Omental fat pad (tissue), 4 donors: ENCODE data around the gene PHKB. TPM values are rescaled to one million over a fixed set of nuclear protein-coding genes. Genes with fewer than 3 reads are reported as not detected.
A peak's percentile ranks its signal among the peaks of the same experiment; 100 is the strongest.

Source experiments
- ATAC-seq: fragments of 150-250 bp; one replicate; pipeline ENCODE4 v1.9.1; 2016; ENCODE audit warnings: mild to moderate bottlenecking, moderate library complexity; ENCODE audit not compliant: low FRiP score
- DNase-seq: peaks from one replicate; pipeline ENCODE4 v3.0.0-alpha.2; 2019; ENCODE audit warnings: low spot score
- CTCF ChIP-seq, 3 donors: fragments of 450-650 bp; IDR thresholded peaks; one replicate each; pipeline ENCODE4 v1.5.1; 2016 to 2017; ENCODE audit warnings: antibody characterized with exemption in 3 of 3, mild to moderate bottlenecking in 3 of 3, moderate library complexity in 2 of 3
- total RNA-seq, 4 donors: library from RNA; depleted of rRNA; stranded (reverse); fragments of >200 nt; gene quantifications; one replicate each; pipeline ENCODE4 v1.1.0, GENCODE V29; 2016

The PHKB gene
- total RNA-seq, 4 donors from 2014 or later = 55.1 to 112 (median 66.4) TPM

DNA sequence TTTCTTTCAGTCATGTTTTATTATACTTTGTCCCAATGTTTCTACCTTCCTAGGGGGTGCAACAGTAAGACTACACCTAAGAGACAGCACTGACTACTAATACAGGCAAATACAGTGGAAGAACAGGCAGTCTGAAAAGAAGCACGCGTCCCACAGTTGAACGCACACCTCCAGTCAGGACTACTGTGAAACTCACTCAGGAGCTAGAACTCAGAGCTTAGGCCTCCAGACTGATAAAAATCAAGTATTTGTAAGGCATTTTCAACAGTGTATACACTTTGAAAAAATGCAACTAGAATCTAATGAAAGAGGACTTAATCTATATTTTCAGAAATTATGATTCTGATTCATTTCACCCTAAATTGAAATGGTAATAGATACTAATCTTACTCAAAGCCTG is 14.7 kb upstream of the PHKB start:
- no peak for ATAC-seq
- no peak for DNase-seq
- TF ChIP-seq CTCF (IDR thresholded peaks at IDR 0.05) = no peak

GRCh38 chr16:47448830-47449575 is 12.1 kb upstream of the PHKB start:
- no peak for TF ChIP-seq CTCF (IDR thresholded peaks at IDR 0.05)
- ATAC-seq (no peak), DNase-seq (no peak)

DNA sequence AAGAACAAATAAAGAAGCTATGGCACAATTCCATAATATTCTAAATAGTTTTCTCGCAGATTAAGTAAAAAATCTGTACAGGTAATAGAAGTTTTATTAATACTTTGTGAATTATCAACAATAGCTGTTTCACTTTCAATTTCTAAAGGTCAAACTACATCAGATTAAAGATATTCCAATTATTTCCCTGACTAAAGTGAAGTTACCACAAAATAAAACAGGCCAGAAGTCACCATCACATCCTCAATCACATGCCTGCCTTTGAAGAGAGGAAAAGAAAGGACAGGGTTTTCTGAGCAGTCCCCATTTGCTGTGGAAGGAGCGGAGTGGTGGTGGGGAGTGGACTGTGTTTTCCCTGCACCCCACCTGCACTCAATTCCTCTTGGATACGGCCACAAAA is 11.3 kb upstream of the PHKB start:
- no peak for DNase-seq
- no peak for TF ChIP-seq CTCF (IDR thresholded peaks at IDR 0.05)
- ATAC-seq = no peak

GRCh38 chr16:47458331-47458730 is 2.8 kb upstream of the PHKB start:
- no peak for TF ChIP-seq CTCF (IDR thresholded peaks at IDR 0.05)
- ATAC-seq (no peak), DNase-seq (no peak)

GRCh38 chr16:47459603-47460002 is 1.5 kb upstream of the PHKB start:
- ATAC-seq (no peak), DNase-seq (no peak)
- TF ChIP-seq CTCF (IDR thresholded peaks at IDR 0.05) = no peak

GRCh38 chr16:47460359-47460710 is 796 bp upstream of the PHKB start:
- ATAC-seq = no peak
- no peak for DNase-seq
- no peak for TF ChIP-seq CTCF (IDR thresholded peaks at IDR 0.05)

DNA sequence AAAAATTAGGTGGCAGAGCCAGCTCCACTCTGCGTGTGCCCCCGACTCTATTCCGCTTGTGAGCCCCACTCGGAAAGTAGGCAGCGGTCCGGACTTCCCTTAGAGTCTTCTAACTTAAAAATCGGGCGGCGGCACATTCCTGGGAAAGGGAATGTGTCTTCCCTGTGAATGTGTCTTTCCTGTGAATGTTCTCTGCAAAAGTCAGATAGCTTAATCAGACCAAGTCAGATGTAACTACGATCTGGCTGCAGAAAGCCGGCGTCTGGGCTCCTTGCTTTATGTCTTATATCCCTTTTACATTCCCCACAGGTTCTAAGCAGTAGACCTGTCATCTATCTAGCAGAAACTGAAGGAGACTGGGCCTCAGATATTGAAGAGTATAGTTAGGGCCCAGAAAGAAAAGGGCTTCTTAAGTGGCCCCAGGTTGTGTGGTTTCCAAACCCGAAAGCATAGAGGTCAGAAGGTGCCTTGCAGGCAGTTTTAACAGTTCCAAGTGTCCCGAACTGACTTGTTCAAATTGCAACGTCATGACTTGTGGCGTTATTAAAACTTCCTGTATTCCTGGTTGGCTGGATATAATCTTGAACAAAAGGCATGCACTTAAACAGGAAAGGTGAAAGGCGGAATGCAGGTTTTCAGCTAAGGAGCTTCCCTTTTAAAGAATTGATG is 601 bp downstream of the PHKB start:
- TF ChIP-seq CTCF (IDR thresholded peaks at IDR 0.05) = no peak
- DNase-seq (no peak), ATAC-seq (peak; percentile 29)
